ENCODE data around the gene SCLY. TPM values are rescaled to one million over a fixed set of nuclear protein-coding genes. Genes with fewer than 3 reads are reported as not detected.
"Not testable (repeated sequence)": the region's sequence is repeated elsewhere in the genome, so short reads cannot be mapped to it uniquely, and the experiment has no call there.

The SCLY gene
- total RNA-seq, 3 donors from 2014 or later, result 46.4 to 63.5 (median 60.1) TPM

DNA sequence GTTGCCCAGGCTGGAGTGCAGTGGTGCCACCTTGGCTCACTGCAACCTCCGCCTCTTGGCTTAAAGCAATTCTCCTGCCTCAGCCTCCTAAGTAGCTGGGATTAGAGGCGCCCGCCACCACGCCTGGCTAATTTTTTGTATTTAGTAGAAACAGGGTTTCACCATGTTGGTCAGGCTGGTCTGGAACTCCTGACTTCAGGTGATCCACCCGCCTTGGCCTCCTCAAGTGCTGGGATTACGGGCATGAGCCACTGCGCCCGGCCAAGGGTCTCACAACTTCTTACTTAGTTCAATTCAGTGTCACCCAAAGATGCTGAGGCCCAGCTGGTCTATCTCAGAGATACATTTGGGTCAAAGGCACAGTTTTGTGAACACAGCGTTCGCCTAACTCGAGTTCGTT lies 54.9 kb downstream of the SCLY start:
- ATAC-seq; H3K27me3 Mint-ChIP-seq (ENCODE audit: low read depth); H3K36me3 Mint-ChIP-seq (ENCODE audit: insufficient read depth); DNase-seq; H3K4me1 Mint-ChIP-seq (ENCODE audit: low read depth); H3K4me3 Mint-ChIP-seq: not testable (repeated sequence)
- peaks cover 14% of the 10 kb centered on the region for H3K9me3 Mint-ChIP-seq

DNA sequence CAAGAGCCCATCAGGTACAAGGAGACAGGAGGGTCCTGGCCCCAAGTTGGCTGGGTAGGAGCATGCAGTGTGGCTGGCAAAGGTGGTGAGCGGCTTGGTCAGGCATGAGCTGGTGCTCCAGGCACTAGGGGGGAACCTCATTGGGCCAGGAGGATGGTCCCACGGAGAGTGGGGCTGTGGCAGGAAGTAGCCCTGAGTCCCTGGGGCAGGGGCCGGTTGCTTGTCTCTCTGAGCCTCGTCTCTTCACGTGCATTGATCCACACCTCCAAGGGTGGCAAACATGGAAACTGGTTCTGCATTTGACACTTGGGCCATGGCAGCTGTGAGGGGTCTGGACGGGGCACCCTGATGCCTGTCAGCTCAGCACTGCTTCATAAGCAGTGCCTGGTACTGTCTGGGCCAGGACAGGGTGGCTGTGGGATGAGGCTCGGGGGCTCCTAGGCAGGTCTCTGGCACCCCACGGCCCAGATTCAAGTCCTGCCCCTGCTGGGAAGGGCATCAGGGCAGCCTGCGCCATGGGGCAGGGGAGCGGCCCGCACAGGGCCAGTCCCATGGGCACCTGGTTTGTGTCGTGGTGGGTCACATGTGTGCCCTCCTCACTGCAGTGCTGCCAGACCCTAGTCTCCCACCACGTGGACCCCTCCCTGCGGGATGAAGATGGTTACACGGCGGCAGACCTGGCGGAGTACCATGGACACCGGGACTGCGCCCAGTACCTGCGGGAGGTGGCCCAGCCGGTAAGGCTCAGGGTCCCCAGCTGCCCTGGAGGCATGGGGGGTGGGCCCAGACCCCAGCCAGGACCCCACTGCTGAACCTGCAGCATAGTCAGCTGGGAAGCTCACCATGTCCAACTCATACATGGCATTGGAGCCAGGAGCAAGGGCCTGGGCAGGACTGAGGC lies 55.7 kb downstream of the SCLY start:
- H3K36me3 Mint-ChIP-seq (ENCODE audit: insufficient read depth), result peaks cover 5% of the 10 kb centered on the region
- ATAC-seq, result no peak
- H3K4me3 Mint-ChIP-seq, result no peak overlapping the region

DNA sequence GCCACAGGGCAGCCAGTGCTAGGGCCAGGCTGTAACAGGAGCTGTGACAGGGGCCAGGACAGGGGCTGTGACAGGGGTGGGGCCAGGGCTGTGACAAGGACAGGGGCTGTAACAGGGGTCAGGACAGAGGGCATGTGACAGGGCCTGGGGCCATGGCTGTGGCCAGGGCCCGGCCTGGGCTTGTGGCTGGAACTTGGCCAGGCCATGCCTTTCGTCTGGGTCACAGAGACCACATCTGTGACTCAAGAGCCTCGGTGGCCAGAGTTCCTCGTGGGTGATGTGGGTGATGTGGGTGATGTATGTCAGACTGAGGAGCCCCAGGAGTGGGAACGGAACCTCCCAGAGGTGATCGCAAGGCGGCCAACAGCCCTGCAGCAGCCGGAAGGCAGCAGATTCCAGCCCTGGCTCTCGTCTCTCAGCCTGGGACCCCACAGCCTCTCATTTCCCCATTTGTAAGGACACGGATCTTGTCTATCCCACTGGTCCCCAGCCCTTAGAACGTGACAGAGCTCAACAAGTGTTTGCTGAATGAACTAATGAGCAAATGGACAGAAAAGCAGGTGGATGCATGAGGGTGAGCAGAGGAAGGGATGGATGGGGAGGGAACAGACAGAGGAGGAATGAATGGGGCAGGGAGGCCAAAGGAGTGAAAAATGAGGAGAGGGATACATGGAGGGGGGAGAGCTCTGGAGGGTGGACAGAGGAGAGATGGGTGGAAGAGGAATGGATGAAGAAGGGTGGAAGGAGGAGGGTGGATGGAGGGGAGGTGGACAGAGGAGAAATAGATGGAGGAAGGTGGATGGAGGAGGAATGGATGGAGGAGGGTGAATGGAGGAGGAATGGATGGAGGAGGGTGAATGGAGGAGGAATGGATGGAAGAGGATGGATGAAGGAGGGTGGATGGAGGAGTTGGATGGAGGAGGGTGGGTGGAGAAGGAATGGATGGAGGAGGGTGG lies 56.7 kb downstream of the SCLY start:
- H3K27me3 Mint-ChIP-seq (ENCODE audit: low read depth), result peaks cover 2% of the 10 kb centered on the region
- ATAC-seq (no peak), DNase-seq (no peak)
- peaks cover 10% of the 10 kb centered on the region for H3K9me3 Mint-ChIP-seq
- peaks cover 5% of the 10 kb centered on the region for H3K36me3 Mint-ChIP-seq (ENCODE audit: insufficient read depth)
- no peak overlapping the region for H3K4me3 Mint-ChIP-seq
- H3K4me1 Mint-ChIP-seq (ENCODE audit: low read depth), result no peaks in the 10 kb centered on the region

More for the DNA sequence above, 55.7 kb downstream of the SCLY start:
- Mint-ChIP-seq H3K4me1 (ENCODE audit: low read depth) (no peaks in the 10 kb centered on the region), H3K27me3 (ENCODE audit: low read depth) (peaks cover 2% of the 10 kb centered on the region), H3K9me3 (peaks cover 14% of the 10 kb centered on the region)
- no peak for DNase-seq

DNA sequence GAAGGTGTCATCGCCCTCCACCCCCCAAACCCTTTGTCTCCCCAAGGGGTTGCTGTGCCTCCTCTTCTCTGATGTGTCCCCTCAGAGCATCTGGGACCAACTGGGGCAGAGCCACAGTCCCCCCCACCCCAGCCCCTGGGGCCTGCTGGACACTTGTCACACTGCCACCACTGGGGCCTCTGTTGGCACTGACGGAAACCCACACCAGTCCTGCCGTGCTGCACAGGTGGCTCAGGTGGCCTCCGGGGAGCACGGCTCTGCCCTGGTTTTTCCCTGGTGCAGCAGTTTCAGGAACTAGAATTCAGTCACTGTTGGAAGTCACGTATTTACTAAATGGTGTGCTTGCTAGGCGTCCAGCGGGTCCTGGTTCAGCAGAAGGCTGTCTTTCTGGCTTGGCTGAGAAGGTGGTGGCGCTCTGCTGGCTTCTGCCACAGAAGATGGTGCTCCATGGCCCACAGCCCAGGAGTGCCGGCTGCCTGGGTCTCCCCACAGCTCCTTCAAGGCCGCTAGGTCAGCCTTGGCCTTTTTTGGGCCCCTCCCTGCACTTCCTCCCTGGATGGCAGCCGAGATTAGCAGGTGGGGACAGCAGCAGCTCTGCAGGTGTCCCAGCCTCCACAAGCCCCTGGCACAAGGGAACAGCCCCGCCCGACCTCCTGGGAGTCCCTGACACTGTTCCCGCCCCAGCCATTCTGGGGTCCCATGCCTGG lies 59.1 kb downstream of the SCLY start:
- ATAC-seq, result no peak

DNA sequence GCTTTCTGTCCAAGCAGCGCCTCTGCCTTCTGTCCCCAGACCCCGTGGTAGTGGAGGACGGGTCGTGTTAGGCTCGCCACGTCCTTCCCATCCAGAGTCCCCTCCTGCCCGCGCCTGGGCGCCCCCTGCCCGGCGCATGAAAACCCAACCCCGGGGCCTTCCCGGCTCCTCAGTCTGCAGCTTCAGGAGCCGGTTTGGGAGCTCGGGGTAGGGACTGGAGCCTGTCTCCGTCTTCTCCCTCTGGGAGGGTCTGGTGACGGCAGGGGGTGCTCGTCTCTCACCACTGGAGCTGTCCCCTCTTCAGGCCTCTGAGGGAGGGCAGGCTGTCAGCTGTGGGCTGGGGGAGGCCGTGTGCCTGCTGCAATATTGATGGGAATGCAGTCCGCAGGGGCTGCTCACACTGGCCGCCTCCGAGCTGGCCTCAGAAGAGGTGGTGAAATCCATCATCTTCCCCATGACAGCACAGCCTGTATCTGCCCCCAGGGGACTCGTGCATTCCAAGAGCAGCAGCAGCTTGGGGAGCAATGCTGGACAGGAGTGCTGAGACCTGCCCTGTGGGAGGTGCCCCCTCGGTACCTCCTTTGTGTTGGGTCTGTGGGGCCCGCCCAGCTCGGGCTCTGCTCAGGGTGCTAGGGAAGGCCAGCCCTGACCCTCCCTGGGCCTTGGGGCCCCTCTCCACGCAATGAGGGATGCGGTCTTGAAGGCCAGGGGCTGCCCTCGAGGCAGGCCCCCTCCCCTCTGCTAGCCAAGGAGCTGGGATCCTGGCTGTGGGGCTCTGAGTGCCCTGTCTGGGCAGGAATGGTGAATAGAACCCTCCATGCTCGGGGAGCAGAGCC lies 59.9 kb downstream of the SCLY start:
- DNase-seq, result no peak
- no peaks in the 10 kb centered on the region for H3K36me3 Mint-ChIP-seq (ENCODE audit: insufficient read depth)

More for the DNA sequence above, 59.1 kb downstream of the SCLY start:
- H3K27me3 Mint-ChIP-seq (ENCODE audit: low read depth), result peaks cover 2% of the 10 kb centered on the region
- H3K4me3 Mint-ChIP-seq, result no peak overlapping the region
- H3K4me1 Mint-ChIP-seq (ENCODE audit: low read depth), result no peaks in the 10 kb centered on the region
- no peaks in the 10 kb centered on the region for H3K36me3 Mint-ChIP-seq (ENCODE audit: insufficient read depth)
- no peak for DNase-seq
- no peaks in the 10 kb centered on the region for H3K9me3 Mint-ChIP-seq

DNA sequence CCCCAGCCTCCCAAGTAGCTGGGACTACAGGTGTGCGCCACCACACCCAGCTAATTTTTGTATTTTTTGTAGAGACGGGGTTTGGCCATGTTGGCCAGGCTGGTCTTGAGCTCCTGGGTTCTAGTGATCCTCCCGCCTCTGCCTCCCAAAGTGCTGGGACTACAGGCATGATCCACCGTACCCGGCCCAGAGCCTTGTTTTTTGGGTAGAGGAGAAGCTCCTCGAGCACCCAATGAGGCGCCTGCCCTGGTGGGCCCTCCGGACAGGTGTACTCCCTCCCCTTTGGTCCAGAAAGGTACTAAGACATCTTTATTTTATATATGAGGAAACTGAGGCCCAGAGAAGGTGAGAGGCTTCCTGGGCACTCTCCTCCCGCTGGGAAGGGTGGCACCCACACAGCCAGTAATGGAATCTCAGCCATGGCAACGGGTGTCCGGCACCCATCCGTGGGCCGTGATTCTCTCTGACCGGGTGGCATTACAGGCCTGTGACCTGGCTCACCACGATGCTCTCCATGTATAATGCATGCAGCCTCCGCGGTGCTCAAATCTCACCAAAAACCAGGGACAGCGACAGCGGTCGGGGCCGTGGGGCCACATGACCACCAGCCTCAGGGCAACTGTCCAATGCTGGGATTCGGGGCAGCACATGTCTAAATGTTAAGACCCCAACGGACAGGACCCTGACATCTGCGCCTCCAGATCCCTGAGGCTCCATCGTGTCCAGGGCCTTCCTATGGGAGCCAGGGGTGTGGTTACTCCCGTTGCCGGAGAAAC lies 60.9 kb downstream of the SCLY start:
- Mint-ChIP-seq H3K9me3 (no peaks in the 10 kb centered on the region), H3K36me3 (ENCODE audit: insufficient read depth) (no peaks in the 10 kb centered on the region), H3K4me3 (no peak overlapping the region), H3K27me3 (ENCODE audit: low read depth) (peaks cover 2% of the 10 kb centered on the region), H3K4me1 (ENCODE audit: low read depth) (no peaks in the 10 kb centered on the region)
- ATAC-seq (no peak), DNase-seq (no peak)

More for the DNA sequence above, 59.9 kb downstream of the SCLY start:
- Mint-ChIP-seq H3K9me3 (no peaks in the 10 kb centered on the region), H3K4me1 (ENCODE audit: low read depth) (no peaks in the 10 kb centered on the region), H3K4me3 (no peak overlapping the region), H3K27me3 (ENCODE audit: low read depth) (peaks cover 2% of the 10 kb centered on the region)
- ATAC-seq, result no peak

DNA sequence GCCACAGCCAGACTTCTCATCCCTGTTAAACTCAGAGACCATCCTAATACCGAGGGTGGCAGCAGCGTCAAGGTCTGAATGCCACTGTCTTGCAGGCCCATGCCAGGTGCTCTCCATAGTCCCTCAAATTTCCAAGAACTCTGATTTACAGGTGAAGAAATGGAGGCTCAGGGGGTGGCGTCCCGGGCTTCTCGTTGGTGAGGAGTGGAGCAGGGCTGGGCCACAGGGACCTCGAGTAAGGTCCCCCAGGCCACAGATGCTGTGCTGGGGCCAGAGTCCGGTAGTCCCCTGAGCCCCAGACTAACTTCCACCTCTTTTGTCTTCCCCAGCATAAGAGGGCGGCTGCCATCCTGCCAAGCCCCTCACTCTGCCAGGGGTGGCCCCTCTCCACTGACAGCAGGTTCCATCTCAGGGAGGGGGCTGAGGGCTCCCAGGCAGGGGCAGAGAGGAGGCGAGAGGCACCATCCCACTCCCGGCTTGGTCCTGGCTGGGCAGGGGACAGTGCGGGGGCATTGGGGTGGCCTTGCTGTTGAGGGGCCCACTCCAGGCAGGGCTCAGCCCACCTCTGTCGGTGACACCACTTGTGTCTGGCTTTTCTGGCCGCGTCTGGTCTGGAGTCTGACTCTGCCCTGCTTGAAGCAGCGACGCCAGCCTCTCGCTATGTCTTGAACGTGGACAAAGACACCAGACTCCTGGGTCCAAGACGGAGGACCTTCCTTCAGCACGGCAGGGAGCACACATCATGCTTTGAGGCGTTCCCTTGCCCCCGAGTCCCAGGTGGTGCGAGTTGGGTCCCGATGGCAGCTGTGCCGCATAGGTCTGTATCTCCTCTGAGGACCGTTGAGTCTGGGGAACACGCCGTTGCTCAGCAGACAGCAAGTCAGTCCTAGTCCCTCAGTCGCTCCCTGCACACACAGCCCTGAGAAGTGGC lies 61.8 kb downstream of the SCLY start:
- Mint-ChIP-seq H3K36me3 (ENCODE audit: insufficient read depth) (no peaks in the 10 kb centered on the region), H3K9me3 (no peaks in the 10 kb centered on the region), H3K4me1 (ENCODE audit: low read depth) (no peaks in the 10 kb centered on the region), H3K4me3 (no peak overlapping the region), H3K27me3 (ENCODE audit: low read depth) (peaks cover 2% of the 10 kb centered on the region)
- no peak for ATAC-seq
- DNase-seq, result no peak

DNA sequence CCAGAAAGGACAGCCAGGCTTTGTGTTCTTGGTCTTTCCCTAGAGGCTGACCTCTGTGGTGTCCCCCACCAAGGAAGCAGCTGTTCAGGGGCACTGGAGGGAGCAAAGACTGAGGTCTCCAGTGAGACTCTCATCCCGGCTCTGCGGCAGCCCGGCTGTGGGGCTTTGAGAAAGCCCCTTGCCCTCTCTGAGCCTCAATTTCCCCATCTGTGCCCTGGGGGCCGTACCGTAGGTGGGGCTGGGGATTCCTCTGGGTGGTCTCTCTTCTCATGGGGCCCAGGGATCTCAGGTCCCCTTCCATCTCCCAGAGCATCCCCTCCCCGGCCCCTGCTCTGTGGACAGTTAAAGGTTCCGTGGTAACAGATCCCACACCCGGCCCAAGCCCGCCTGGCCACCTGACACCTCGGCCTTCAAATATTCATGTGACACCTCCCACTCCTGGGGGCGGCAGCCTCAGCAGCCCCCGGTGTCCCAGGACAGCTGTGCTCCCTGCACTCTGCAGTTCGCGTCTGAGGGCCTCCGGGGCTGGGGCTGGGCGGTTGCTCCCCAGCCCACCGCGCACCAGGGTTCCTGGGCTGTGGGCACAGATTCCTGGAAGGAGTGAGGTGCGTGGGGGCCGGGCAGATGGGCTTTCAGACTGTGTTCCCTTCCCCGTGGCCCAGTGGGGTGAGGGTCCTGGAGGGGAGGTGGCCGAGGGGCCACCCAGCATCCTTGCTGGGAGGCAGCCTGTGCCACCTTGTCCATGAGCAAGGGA lies 62.6 kb downstream of the SCLY start:
- H3K9me3 Mint-ChIP-seq, result no peaks in the 10 kb centered on the region
- H3K27me3 Mint-ChIP-seq (ENCODE audit: low read depth), result peaks cover 2% of the 10 kb centered on the region
- H3K36me3 Mint-ChIP-seq (ENCODE audit: insufficient read depth), result no peaks in the 10 kb centered on the region
- H3K4me3 Mint-ChIP-seq, result no peak overlapping the region
- no peak for ATAC-seq
- no peak for DNase-seq
- no peaks in the 10 kb centered on the region for H3K4me1 Mint-ChIP-seq (ENCODE audit: low read depth)

DNA sequence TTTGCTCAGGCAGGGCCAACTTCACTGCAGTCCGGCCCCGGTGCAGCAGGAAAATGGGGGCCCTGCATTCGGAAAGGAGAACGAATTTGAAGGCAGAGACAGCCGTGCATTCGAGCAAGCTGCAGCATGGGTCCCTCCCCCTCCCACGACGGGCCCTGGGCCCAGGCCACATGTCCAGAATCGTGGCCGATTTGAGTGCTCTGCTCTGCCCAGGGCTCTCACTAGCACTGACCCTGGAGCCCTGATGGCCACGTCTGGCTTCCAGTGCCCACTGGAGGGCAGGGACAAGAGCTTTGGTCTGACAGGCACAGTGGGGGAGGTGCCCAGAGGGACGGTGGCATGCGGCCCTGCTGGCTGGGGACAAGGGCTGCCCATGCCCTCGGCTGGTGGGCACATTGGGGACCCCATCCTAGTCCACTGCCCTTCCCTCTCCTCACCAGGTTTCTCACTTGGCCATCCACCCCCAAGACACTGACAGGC lies 63.2 kb downstream of the SCLY start:
- no peak overlapping the region for H3K4me3 Mint-ChIP-seq
- no peaks in the 10 kb centered on the region for H3K9me3 Mint-ChIP-seq
- H3K4me1 Mint-ChIP-seq (ENCODE audit: low read depth), result no peaks in the 10 kb centered on the region
- peaks cover 1% of the 10 kb centered on the region for H3K27me3 Mint-ChIP-seq (ENCODE audit: low read depth)
- H3K36me3 Mint-ChIP-seq (ENCODE audit: insufficient read depth), result no peaks in the 10 kb centered on the region
- DNase-seq, result no peak
- no peak for ATAC-seq

DNA sequence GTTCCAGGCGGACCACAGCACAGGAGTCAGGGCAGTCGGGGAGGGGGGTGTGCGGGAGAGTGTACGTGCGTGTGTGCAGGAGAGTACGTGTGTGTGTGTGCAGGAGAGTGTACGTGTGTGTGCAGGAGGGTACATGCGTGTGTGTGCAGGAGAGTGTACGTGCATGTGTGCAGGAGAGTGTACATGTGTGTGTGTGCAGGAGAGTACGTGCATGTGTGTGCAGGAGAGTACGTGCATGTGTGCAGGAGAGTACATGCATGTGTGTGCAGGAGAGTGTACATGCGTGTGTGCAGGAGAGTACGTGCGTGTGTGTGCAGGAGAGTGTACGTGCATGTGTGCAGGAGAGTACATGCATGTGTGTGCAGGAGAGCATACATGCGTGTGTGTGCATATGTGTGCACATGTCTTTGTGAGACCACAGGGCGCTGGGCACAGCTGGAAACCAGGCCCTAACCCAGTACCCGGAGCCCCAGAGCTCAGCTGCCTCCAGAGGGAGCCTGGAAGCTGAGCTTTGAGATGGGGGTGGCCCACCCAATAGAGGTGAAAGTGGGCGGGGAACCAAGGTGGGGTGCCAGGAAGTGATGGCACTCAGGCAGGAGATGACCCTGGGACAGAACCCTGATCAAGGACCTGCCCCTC lies 63.8 kb downstream of the SCLY start:
- DNase-seq (no peak), ATAC-seq (no peak)
- Mint-ChIP-seq H3K9me3 (no peaks in the 10 kb centered on the region), H3K4me1 (ENCODE audit: low read depth) (no peaks in the 10 kb centered on the region), H3K27me3 (ENCODE audit: low read depth) (no peaks in the 10 kb centered on the region), H3K4me3 (no peak overlapping the region), H3K36me3 (ENCODE audit: insufficient read depth) (no peaks in the 10 kb centered on the region)
